Mucosa of descending colon (tissue), 3 donors: ENCODE results near the gene CEP128. TPM values are rescaled to one million over a fixed set of nuclear protein-coding genes. Genes with fewer than 3 reads are reported as not detected.

Experiments
- ATAC-seq: fragments of 200-7000 bp; cut with Tn5 transposase; one replicate; pipeline ENCODE4 v1.9.1; 2020; ENCODE audit warnings: mild to moderate bottlenecking, moderate library complexity
- DNase-seq, 3 donors: peaks; one replicate each; pipeline ENCODE4 v3.0.0-alpha.2; 2020
- H3K36me3 ChIP-seq: fragments of 200-600 bp; one replicate; pipeline ENCODE4 v1.8.0; 2021; ENCODE audit warnings: low read depth, mild to moderate bottlenecking
- H3K4me1 ChIP-seq: fragments of 200-600 bp; one replicate; pipeline ENCODE4 v1.8.0; 2021; ENCODE audit warnings: low read depth, mild to moderate bottlenecking
- H3K4me3 ChIP-seq: fragments of 200-600 bp; one replicate; pipeline ENCODE4 v1.8.0; 2021; ENCODE audit warnings: mild to moderate bottlenecking
- H3K9me3 ChIP-seq: fragments of 200-600 bp; one replicate; pipeline ENCODE4 v1.8.0; 2021; ENCODE audit warnings: mild to moderate bottlenecking
- intact Hi-C, 2 donors: fragments of 100-400 bp; cut with DNase I in 1 of 2; cut with micrococcal nuclease in 1 of 2; formaldehyde crosslinking; loops; one replicate each; pipeline versions ENCODE4 v1.11.0 to v1.11.1; 2022; cut with DNase I, micrococcal nuclease
- total RNA-seq, 3 donors: library from RNA; stranded (reverse); fragmentation: NEBNext Ultra II Directional in 2 of 3; extraction: Animal tissue kit (Norgen Biotek cat#: 25700) in 2 of 3; gene quantifications; one replicate each; pipeline versions ENCODE4 v1.2.1 to v1.2.4, GENCODE V29; 2021 to 2023
- TF ChIP-seq, protein P1 (sequence below): fragments of 200-600 bp; IDR thresholded peaks from one replicate; pipeline ENCODE4 v1.8.0; 2022; ENCODE audit warnings: antibody characterized with exemption, mild to moderate bottlenecking
- donor health status: DM: no; HTN: no; CAD: no; lungs with moderate emphysema.
- donor health status: DM: no; HTN: no; CAD: no.
- donor health status: DM: no; HTN: yes; CAD: no.

The CEP128 gene
- total RNA-seq, 3 donors from 2014 or later: 5.0 to 10.0 (median 9.3) TPM

DNA sequence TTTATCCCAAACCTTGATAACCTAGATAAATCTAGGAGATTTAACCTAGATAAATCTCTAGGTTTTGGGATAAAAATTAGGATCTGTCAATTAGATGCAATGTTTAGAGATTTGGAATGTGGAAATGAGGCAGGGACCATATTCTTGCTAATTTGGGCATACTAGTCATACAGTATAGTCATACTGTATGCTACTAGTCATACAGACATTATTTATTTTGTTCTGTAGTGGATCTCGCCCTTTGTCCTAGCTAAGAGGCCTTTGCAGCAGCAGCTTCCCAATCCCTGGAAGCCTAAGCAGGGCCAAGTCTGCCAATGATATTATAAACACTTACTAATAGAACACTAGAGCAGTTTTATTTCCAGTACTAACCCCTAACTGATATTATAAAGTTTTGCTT, 136.4 kb downstream of the CEP128 start:
- TF ChIP-seq, protein P1, sequence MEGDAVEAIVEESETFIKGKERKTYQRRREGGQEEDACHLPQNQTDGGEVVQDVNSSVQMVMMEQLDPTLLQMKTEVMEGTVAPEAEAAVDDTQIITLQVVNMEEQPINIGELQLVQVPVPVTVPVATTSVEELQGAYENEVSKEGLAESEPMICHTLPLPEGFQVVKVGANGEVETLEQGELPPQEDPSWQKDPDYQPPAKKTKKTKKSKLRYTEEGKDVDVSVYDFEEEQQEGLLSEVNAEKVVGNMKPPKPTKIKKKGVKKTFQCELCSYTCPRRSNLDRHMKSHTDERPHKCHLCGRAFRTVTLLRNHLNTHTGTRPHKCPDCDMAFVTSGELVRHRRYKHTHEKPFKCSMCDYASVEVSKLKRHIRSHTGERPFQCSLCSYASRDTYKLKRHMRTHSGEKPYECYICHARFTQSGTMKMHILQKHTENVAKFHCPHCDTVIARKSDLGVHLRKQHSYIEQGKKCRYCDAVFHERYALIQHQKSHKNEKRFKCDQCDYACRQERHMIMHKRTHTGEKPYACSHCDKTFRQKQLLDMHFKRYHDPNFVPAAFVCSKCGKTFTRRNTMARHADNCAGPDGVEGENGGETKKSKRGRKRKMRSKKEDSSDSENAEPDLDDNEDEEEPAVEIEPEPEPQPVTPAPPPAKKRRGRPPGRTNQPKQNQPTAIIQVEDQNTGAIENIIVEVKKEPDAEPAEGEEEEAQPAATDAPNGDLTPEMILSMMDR: no peak
- no peak overlapping the region for H3K4me3 ChIP-seq

DNA sequence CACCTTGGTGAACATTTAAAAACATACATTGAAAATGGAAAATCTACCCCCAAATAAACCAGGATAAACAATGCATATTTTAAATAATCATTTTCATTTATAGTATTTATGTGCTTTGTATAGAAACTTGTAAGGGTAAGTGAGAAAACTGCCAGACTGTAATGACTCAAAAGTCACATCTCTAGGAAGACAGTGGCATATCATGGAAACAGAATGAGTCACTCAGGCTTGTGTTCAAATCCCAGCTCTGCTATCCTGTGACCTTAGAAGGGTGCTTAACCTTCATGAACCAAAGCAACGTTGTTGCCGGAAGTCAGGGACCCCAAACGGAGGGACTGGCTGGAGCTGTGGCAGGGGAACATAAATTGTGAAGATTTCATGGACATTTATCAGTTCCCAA, 142.7 kb downstream of the CEP128 start:
- TF ChIP-seq, protein P1: no peak
- H3K9me3 ChIP-seq: peaks cover 9% of the 10 kb centered on the region
- H3K4me1 ChIP-seq: no peaks in the 10 kb centered on the region
- intact Hi-C loops: no loop called here
- DNase-seq (no peak), ATAC-seq (no peak)
- H3K4me3 ChIP-seq: no peak overlapping the region
- no peaks in the 10 kb centered on the region for H3K36me3 ChIP-seq

More for the DNA sequence above, 136.4 kb downstream of the CEP128 start:
- ATAC-seq (no peak), DNase-seq (no peak)
- no peaks in the 10 kb centered on the region for H3K36me3 ChIP-seq
- H3K9me3 ChIP-seq: peaks cover 5% of the 10 kb centered on the region
- intact Hi-C loops: no loop called here
- no peaks in the 10 kb centered on the region for H3K4me1 ChIP-seq

DNA sequence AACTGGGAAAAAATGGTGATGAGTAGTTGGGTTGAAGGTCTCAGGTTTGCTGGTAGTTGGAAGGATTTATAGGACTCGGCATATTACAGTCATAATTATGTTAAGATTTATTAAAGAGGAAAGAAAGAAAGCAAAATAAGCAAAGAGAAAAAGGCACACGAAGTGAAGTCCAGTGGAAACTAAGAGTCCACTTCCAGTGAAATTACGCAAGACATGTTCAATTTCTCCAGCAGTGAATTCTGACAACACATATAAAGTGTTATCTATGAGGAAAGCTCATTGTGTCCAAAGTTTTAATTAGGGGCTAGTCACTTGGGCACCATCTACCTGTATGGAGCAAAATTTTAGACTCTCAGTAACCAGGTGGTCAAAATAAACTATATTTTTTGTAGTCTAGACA, 143.3 kb downstream of the CEP128 start:
- H3K9me3 ChIP-seq: peaks cover 9% of the 10 kb centered on the region
- intact Hi-C loops: no loop called here
- no peak for ATAC-seq
- H3K36me3 ChIP-seq: no peaks in the 10 kb centered on the region
- no peaks in the 10 kb centered on the region for H3K4me1 ChIP-seq
- DNase-seq: no peak
- TF ChIP-seq, protein P1: no peak
- no peak overlapping the region for H3K4me3 ChIP-seq

DNA sequence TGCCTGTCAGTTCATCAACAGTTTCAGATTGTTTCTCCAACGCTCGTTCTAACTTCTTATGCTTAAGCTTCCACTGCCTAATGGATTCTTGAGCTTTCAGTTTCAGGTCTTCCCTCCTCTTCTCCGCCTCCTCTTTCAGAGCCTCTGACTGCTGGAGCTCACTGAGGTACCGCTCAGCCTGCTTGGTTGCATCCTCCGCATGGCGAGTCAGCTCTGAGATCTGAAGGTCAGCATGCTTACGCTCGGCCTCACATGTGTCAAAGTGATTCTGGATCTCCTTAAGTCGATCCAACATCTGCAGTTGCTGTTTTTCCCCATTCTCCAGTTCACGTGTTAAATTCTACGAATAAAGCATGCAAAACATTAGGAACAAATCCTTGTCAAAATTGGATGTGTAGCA, 148.8 kb downstream of the CEP128 start:
- intact Hi-C loops: no loop called here
- H3K4me3 ChIP-seq: no peak overlapping the region
- DNase-seq (no peak), ATAC-seq (no peak)
- TF ChIP-seq, protein P1: no peak
- no peaks in the 10 kb centered on the region for H3K4me1 ChIP-seq
- H3K36me3 ChIP-seq: no peaks in the 10 kb centered on the region
- no peaks in the 10 kb centered on the region for H3K9me3 ChIP-seq

DNA sequence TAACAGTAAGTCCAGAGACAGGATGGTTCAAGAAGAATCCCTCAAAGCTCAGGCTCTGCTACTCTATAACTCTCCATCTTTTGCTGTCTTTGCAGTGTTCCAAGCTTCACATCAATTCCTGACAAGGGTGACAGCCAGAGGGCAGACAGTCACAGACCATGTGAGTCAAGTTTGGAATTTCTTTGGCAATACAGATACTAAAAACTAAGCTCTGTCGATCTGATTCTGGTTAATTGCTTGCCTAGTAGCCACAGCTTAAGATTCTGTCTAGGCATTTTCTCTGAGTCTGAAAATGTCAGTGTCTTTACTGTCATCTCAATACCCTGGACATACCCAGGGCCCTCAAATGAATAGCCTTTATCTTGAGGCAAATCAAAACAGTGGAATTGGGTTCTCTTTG, 153.7 kb downstream of the CEP128 start:
- intact Hi-C loops: no loop called here
- H3K9me3 ChIP-seq: no peaks in the 10 kb centered on the region
- no peaks in the 10 kb centered on the region for H3K4me1 ChIP-seq
- DNase-seq: no peak
- ATAC-seq: no peak
- H3K4me3 ChIP-seq: no peak overlapping the region
- no peaks in the 10 kb centered on the region for H3K36me3 ChIP-seq
- TF ChIP-seq, protein P1: no peak

DNA sequence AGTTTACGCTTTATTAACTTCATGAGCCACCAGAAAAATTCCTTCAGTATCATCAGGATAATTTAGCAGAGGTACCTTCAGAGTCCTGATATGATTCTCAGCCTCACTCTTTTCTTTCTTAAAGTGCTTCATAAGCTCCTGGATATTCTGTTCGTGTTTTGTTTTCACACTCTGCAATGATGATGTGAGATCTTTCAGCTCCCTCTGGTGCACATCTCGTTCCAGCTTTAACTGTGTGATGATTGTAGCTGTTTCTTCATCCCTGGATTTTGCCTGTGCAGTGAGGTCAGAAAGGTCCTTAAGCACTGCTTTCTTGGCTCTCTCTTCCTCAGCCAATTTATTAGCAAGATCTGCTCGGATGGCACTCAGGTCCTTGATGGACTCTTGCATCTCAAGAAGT, 156.7 kb downstream of the CEP128 start:
- intact Hi-C loops: no loop called here

More for the DNA sequence above, 156.7 kb downstream of the CEP128 start:
- no peaks in the 10 kb centered on the region for H3K36me3 ChIP-seq
- TF ChIP-seq, protein P1: no peak
- H3K9me3 ChIP-seq: no peaks in the 10 kb centered on the region
- H3K4me3 ChIP-seq: no peak overlapping the region
- H3K4me1 ChIP-seq: no peaks in the 10 kb centered on the region
- ATAC-seq (no peak), DNase-seq (no peak)
